OCI-LY7 (cell line): Measurements from ENCODE around the gene KIAA1586. TPM values are rescaled to one million over a fixed set of nuclear protein-coding genes. Genes with fewer than 3 reads are reported as not detected.

Experiments
- BruUV-seq: library from RNA; stranded (reverse); fragments of 400-500 nt; replicated peaks from 2 replicates; lab custom pipeline; 2021; lab: Mats Ljungman, UMichigan
- CTCF ChIA-PET: fragments of 300-600 bp; sonication (Branson Sonifier 250); formaldehyde crosslinking; loops from one replicate; lab custom pipeline; 2022; ENCODE audit warnings: antibody characterized with exemption; ENCODE audit not compliant: unreplicated experiment; lab: Charles Lee
- POLR2A ChIA-PET: fragments of 300-600 bp; sonication (Branson Sonifier 250); formaldehyde crosslinking; loops from one replicate; lab custom pipeline; 2022; ENCODE audit warnings: antibody characterized with exemption; lab: Charles Lee
- DNase-seq: peaks from one replicate; pipeline ENCODE4 v3.0.0-alpha.2; 2015; ENCODE audit warnings: low spot score
- H2AFZ ChIP-seq: fragments of 200-600 bp; sonication (generic), shearing (Covaris generic); 2 replicates; pipeline ENCODE4 v1.6.1; 2014; ENCODE audit warnings: mild to moderate bottlenecking, antibody characterized with exemption, low read length, moderate library complexity
- H3K27ac ChIP-seq: fragments of 200-600 bp; sonication (generic); 2 replicates; pipeline ENCODE4 v1.5.1; 2014; ENCODE audit warnings: mixed run types, low read depth, mild to moderate bottlenecking, moderate library complexity, low read length, inconsistent platforms; ENCODE audit not compliant: poor library complexity, severe bottlenecking
- H3K36me3 ChIP-seq: fragments of 200-600 bp; sonication (generic); 2 replicates; pipeline ENCODE4 v1.6.1; 2014; ENCODE audit warnings: mild to moderate bottlenecking, antibody characterized with exemption, low read length, moderate library complexity, mixed read lengths; ENCODE audit not compliant: insufficient read depth
- H3K4me1 ChIP-seq: fragments of 200-600 bp; sonication (generic); 2 replicates; pipeline ENCODE4 v1.5.1; 2014; ENCODE audit warnings: mild to moderate bottlenecking, low read length; ENCODE audit not compliant: insufficient read depth, poor library complexity, severe bottlenecking
- H3K4me2 ChIP-seq: fragments of 200-600 bp; sonication (generic); 2 replicates; pipeline ENCODE4 v1.6.1; 2014; ENCODE audit warnings: mild to moderate bottlenecking, low read length
- H3K4me3 ChIP-seq: fragments of 200-600 bp; sonication (generic); 2 replicates; pipeline ENCODE4 v1.5.1; 2014; ENCODE audit warnings: mild to moderate bottlenecking, low read depth, low read length; ENCODE audit not compliant: poor library complexity, severe bottlenecking
- H3K79me2 ChIP-seq: fragments of 200-600 bp; sonication (generic); 2 replicates; pipeline ENCODE4 v1.6.1; 2016; ENCODE audit warnings: low read depth, mild to moderate bottlenecking, low read length, moderate library complexity, mixed read lengths; ENCODE audit not compliant: insufficient read depth
- H3K9me2 ChIP-seq: fragments of 200-600 bp; sonication (generic); 2 replicates; pipeline ENCODE4 v1.6.1; 2016; ENCODE audit warnings: mild to moderate bottlenecking, low read length, mixed read lengths; ENCODE audit not compliant: insufficient read depth
- H3K9me3 ChIP-seq: fragments of 200-600 bp; sonication (generic); 2 replicates; pipeline ENCODE4 v1.6.1; 2014; ENCODE audit warnings: mild to moderate bottlenecking, mixed run types, low read length, mixed read lengths
- H4K20me1 ChIP-seq: fragments of 200-600 bp; sonication (generic); 2 replicates; pipeline ENCODE4 v1.6.1; 2014; ENCODE audit warnings: mild to moderate bottlenecking, antibody characterized with exemption, low read length, moderate library complexity, mixed read lengths; ENCODE audit not compliant: insufficient read depth
- EZH2phosphoT487 ChIP-seq: fragments of 200-600 bp; sonication (generic); IDR thresholded peaks from 2 replicates; pipeline ENCODE4 v1.6.1; 2018; ENCODE audit warnings: low read depth, borderline replicate concordance, mild to moderate bottlenecking, mixed run types, antibody characterized with exemption, low read length, moderate library complexity, mixed read lengths
- intact Hi-C: fragments of 100-400 bp; cut with micrococcal nuclease; formaldehyde crosslinking; loops from one replicate; pipeline ENCODE4 v1.10.0; 2022; ENCODE audit not compliant: unreplicated experiment
- total RNA-seq, 2 experiments: library from RNA; depleted of rRNA in 1 of 2; stranded (reverse); fragments of >200 nt in 1 of 2; shearing (Covaris generic) in 1 of 2; gene quantifications; 2 replicates each; pipeline ENCODE4 v1.2.3, GENCODE V29; 2014 to 2022
- TF ChIP-seq, protein P1 (sequence below): fragments of 200-600 bp; sonication (generic); conservative IDR thresholded peaks from 2 replicates; pipeline ENCODE4 v1.5.1; 2014; ENCODE audit warnings: mild to moderate bottlenecking, antibody characterized with exemption, low read length, moderate library complexity, mixed read lengths

The KIAA1586 gene
- total RNA-seq, 2 experiments from 2014 or later: 14.4 to 25.7 TPM

DNA sequence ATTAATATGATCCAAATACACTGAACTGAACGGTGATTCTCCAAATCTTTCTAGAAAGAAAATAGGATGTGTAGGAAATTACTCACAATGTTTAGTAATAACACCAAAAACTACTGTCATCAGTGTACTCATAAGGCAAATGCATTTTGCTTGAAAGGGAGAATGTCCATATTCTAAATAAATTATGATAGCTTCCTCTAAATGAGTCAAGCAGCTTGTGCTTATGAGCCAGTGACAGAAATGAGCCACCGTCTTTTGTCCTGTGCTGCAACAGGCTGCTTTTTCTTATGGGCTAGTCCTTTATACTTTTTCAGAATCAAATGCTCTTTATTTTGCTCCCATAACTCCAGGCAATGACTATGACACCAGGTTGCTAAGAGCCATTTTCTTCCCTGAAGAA, 39.0 kb downstream of the KIAA1586 start:
- Histone ChIP-seq H3K9me2 (no peaks in the 10 kb centered on the region), H2AFZ (no peak overlapping the region), H3K4me2 (no peak overlapping the region), H3K4me1 (peaks cover 7% of the 10 kb centered on the region), H3K79me2 (no peaks in the 10 kb centered on the region), H3K27ac (no peak overlapping the region), H3K36me3 (no peaks in the 10 kb centered on the region), H4K20me1 (no peaks in the 10 kb centered on the region), H3K4me3 (no peak overlapping the region), H3K9me3 (no peaks in the 10 kb centered on the region)
- no TSS peak for BruUV-seq
- no peak for DNase-seq
- no peak for TF ChIP-seq EZH2phosphoT487
- TF ChIP-seq, protein P1, sequence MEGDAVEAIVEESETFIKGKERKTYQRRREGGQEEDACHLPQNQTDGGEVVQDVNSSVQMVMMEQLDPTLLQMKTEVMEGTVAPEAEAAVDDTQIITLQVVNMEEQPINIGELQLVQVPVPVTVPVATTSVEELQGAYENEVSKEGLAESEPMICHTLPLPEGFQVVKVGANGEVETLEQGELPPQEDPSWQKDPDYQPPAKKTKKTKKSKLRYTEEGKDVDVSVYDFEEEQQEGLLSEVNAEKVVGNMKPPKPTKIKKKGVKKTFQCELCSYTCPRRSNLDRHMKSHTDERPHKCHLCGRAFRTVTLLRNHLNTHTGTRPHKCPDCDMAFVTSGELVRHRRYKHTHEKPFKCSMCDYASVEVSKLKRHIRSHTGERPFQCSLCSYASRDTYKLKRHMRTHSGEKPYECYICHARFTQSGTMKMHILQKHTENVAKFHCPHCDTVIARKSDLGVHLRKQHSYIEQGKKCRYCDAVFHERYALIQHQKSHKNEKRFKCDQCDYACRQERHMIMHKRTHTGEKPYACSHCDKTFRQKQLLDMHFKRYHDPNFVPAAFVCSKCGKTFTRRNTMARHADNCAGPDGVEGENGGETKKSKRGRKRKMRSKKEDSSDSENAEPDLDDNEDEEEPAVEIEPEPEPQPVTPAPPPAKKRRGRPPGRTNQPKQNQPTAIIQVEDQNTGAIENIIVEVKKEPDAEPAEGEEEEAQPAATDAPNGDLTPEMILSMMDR: no peak
- ChIA-PET POLR2A (interaction anchor here (0.7 kb wide), 1 partner anchor 57 kb away, joined by 3 read pairs; no protein-coding TSS in a partner anchor), CTCF (no interaction called here)
- intact Hi-C loops: loop anchor here (5.0 kb wide), 2 partner anchors 33 to 128 kb away; partner anchors contain the start of gene BEND6

DNA sequence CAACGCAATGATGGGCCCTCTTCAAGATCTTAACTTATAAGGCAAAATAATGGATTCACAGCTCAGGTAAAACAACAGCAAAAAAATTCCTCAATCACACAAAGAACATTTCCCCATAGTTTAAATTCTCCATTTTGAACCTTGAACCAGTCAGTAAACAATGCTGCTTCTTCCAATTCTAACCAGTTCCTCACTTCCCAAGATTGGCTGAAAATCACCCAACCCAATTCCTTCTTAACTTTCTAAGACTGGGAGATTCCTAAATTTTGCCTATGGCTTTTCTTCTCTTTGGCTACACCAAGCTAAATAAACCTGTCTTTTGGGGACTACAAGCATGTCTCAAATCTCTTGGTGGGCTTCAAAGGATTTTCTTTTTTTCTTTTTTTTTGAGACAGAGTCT, 40.4 kb downstream of the KIAA1586 start:
- DNase-seq: no peak
- intact Hi-C loops: loop anchor here (5.0 kb wide), 2 partner anchors 35 to 130 kb away; partner anchors contain the start of gene BEND6

DNA sequence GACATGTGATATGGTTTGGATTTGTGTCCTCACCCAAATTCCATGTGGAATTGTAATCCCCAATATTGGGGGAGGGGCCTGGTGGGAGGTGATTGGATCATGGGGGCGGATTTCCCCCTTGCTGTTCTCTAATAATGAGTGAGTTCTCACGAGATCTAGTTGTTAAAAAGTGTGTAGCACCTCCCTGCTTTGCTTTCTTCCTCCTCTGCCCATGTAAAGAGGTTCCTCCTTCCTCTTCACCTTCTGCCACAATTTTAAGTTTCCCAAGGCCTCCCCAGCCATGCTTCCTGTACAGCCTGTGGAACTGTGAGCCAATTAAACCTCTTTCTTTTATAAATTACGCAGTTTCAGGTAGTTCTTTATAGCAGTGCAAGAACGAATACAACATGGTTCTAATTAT, 41.4 kb downstream of the KIAA1586 start:
- Histone ChIP-seq H3K4me3 (no peak overlapping the region), H3K4me1 (peaks cover 23% of the 10 kb centered on the region), H3K79me2 (peaks cover 17% of the 10 kb centered on the region), H3K36me3 (peaks cover 16% of the 10 kb centered on the region; the same call in 1 of the 2 replicates), H3K4me2 (no peak overlapping the region), H4K20me1 (peaks cover 16% of the 10 kb centered on the region), H3K9me2 (no peaks in the 10 kb centered on the region), H3K27ac (no peak overlapping the region), H2AFZ (no peak overlapping the region), H3K9me3 (no peaks in the 10 kb centered on the region)
- ChIA-PET POLR2A (interaction anchor here (0.9 to 1.6 kb wide), 2 partner anchors 9 to 39 kb away, joined by 4 read pairs; no protein-coding TSS in a partner anchor), CTCF (no interaction called here)
- intact Hi-C loops: loop anchor here (5.0 kb wide), 2 partner anchors 36 to 131 kb away; partner anchors contain the start of gene BEND6
- no TSS peak for BruUV-seq
- no peak for DNase-seq
- TF ChIP-seq, protein P1: no peak
- TF ChIP-seq EZH2phosphoT487: no peak

More for the DNA sequence above, 40.4 kb downstream of the KIAA1586 start:
- Histone ChIP-seq H3K27ac (no peak overlapping the region), H3K4me1 (peaks cover 12% of the 10 kb centered on the region), H4K20me1 (peaks cover 5% of the 10 kb centered on the region), H3K4me3 (no peak overlapping the region), H3K79me2 (peaks cover 6% of the 10 kb centered on the region), H2AFZ (no peak overlapping the region), H3K9me2 (no peaks in the 10 kb centered on the region), H3K9me3 (no peaks in the 10 kb centered on the region), H3K36me3 (peaks cover 6% of the 10 kb centered on the region; the same call in 1 of the 2 replicates), H3K4me2 (no peak overlapping the region)
- ChIA-PET CTCF (no interaction called here), POLR2A (no interaction called here)
- TF ChIP-seq, protein P1: no peak
- no peak for TF ChIP-seq EZH2phosphoT487
- BruUV-seq: no TSS peak
